ENCODE results near the gene NSMF.
"Not testable (repeated sequence)": the region's sequence is repeated elsewhere in the genome, so short reads cannot be mapped to it uniquely, and the experiment has no call there.

NSMF gene

DNA sequence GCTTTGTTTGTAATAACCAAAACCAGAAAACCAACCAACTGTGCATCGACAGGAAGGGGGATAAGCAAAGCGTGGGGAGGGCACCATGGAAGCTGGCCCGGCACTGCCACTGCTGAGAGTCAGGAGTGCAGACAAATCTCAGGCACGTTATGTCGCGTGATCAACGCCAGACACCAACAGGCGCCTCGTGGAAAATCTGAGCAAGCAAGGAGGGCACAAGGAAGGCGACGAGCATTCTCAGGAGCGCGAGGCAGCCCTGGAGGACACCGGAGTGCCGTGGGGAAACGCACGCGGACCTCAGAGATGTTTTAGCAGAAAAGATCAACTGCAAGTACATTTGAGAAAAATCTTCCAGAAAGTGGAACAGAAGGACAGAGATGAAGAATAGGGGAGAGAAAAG lies 15.1 kb upstream of the NSMF start:
- DNase-seq = no peak

GRCh38 chr9:137470785-137471184 lies 11.7 kb upstream of the NSMF start:
- DNase-seq = no peak

GRCh38 chr9:137467896-137468295 lies 8.8 kb upstream of the NSMF start:
- no peak for DNase-seq

- DNase-seq = no peak
These were observed 8.0 kb upstream of the NSMF start for GRCh38 chr9:137467161-137467581.

DNA sequence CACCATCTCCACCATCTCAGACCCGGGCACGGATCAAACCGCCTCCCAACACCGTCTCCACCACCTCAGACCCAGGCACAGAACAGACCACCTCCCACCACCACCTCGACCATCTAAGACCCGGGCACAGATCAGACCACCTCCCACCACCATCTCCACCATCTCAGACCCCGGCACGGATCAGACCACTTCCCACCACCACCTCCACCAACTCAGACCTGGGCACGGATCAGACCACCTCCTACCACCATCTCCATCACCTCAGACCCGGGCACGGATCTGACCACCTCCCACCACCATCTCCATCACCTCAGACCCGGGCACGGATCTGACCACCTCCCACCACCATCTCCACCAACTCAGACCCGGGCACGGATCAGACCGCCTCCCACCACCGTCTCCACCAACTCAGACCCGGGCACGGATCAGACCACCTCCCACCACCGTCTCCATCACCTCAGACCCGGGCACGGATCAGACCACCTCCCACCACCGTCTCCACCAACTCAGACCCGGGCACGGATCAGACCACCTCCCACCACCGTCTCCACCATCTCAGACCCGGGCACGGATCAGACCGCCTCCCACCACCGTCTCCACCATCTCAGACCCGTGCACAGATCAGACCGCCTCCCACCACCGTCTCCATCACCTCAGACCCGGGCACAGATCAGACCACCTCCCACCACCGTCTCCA lies 7.4 kb upstream of the NSMF start:
- not testable (repeated sequence) for DNase-seq

GRCh38 chr9:137465720-137466388 lies 6.7 kb upstream of the NSMF start:
- DNase-seq = no peak

GRCh38 chr9:137465000-137465719 lies 6.0 kb upstream of the NSMF start:
- DNase-seq = no peak

GRCh38 chr9:137464291-137464999 lies 5.3 kb upstream of the NSMF start:
- no peak for DNase-seq

- DNase-seq = no peak
These were observed 4.8 kb upstream of the NSMF start for GRCh38 chr9:137463931-137464290.

- DNase-seq = no peak
These were observed 4.1 kb upstream of the NSMF start for GRCh38 chr9:137462986-137463930.

- no peak for DNase-seq
These were observed 3.4 kb upstream of the NSMF start for GRCh38 chr9:137462396-137462985.

DNA sequence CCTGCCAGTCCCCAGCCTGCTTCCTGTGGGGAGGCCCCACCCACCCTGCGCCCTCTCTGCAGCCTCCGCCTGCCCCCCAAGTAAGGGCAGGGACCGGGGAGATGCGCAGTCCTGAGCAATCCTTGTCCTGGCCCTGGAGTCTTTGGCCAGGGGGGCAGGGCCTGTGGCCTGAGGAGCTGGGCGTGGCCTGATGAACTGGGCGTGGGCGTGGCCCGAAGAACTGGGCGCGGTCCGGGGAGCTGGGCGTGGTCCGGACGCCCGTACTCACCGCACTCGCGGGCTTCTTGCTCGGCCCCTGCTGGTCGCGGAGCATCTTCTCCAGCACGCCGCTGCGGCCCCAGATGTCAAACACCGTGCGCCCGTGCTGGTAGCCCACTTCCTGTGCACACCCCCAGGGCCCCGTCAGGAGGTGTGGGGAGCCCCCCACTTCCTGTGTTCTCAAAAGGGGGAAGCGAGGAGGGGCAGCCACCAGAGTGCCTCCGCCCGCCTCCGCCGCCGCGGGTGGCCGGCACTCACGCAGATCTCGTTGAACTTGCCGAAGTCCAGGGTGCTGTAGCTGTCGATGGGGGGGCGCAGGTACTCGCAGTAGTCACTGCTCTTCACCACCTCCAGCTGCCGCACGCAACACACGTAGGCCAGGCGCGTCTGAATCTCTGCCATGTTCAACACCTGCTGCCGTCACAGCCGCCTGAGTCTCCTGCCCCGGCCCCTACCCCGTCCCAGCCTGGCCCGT lies 2.7 kb upstream of the NSMF start:
- no peak for DNase-seq

DNA sequence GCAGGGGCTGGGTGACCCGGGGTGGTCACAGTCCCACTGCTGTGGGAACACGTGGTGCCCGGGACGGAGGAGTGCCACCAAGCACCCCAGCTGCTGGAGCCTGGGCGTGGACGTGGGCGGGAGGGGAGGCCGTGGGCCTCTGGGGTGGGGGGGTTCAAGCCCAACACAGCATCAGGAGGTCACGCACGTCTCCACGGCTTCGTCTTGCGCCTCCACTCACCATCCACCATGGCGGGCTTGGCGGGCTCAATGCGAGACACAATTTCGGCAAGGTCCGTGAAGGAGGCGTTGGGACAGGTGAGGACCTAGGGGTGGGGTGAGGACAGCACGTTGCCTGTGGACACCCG lies 2.2 kb upstream of the NSMF start:
- DNase-seq = no peak

GRCh38 chr9:137460363-137461315 lies 1.5 kb upstream of the NSMF start:
- no peak for DNase-seq

GRCh38 chr9:137459601-137460362 lies 648 bp upstream of the NSMF start:
- no peak for DNase-seq

DNA sequence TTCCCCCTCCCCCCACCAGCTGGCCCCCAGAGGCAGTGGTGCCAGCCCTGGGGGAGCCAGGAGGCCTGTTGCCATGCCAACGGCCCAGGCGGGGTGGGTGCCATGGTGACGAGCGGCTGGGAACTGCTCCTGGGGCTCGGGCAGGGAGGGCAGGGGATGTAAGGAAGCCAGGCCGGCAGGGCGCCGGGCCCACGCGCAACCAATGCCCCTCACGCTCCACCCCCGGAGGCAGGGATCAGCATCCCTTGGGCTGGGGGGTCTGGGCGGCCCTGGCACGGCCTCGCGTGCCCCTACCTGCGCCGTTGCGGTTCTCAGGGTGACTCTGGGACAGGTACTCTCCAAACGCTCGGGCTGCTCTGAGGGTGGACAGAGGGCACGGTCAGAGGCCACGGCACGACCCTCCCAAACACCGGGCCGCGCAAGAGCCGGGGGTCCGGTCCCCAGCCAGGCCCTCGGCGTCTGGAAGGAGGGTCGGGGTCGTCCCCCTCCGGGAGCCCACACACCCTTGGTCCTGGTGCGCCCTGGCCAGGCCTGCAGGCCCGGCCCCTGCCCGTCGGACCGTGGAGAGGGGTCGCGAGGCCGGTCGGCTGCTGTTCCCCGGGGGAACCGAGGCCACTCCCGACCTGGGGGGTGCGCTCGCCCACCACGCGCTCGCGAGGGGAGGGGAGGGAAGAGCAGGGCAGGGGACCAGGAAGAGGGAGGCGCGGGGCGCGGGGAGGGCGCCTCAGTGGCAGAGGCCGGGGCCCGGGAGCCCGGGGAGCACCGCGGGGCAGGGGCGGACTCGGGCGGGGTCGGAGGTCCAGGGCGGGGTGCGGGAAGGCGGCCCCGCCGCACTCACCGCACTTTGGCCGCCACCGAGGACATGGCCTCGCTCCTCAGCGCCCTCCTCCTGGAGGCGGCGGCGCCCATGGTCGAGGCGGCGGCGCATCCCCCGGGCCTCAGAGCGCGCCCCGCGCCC lies 661 bp downstream of the NSMF start:
- no peak for DNase-seq

GRCh38 chr9:137457406-137458193 lies 1.5 kb downstream of the NSMF start:
- DNase-seq = no peak
